Subcutaneous abdominal adipose tissue (tissue), 5 donors: ENCODE results near the gene UQCRFS1.

Experiments
- H3K27ac ChIP-seq: one replicate; pipeline ENCODE4 v1.7.0; 2013; ENCODE audit warnings: low read depth, mild to moderate bottlenecking, inconsistent platforms, low read length, moderate library complexity
- H3K27me3 ChIP-seq, 5 donors: one replicate each; pipeline ENCODE4 v1.7.0; 2013; ENCODE audit warnings: low read length in 5 of 5, inconsistent platforms in 1 of 5; ENCODE audit not compliant: control insufficient read depth in 5 of 5, insufficient read depth in 4 of 5
- H3K36me3 ChIP-seq, 5 donors: one replicate each; pipeline ENCODE4 v1.7.0; 2013; ENCODE audit warnings: low read length in 5 of 5; ENCODE audit not compliant: control insufficient read depth in 5 of 5, insufficient read depth in 5 of 5
- H3K4me1 ChIP-seq, 5 donors: one replicate each; pipeline ENCODE4 v1.7.0; 2013; ENCODE audit warnings: low read length in 5 of 5, mild to moderate bottlenecking in 3 of 5, moderate library complexity in 1 of 5; ENCODE audit not compliant: control insufficient read depth in 5 of 5, insufficient read depth in 5 of 5
- H3K4me3 ChIP-seq, 5 donors: one replicate each; pipeline ENCODE4 v1.7.0; 2013; ENCODE audit warnings: low read length in 5 of 5, low read depth in 1 of 5
- H3K9ac ChIP-seq, 5 donors: one replicate each; pipeline ENCODE4 v1.7.0; 2013; ENCODE audit warnings: low read length in 5 of 5, mild to moderate bottlenecking in 4 of 5, moderate library complexity in 3 of 5
- H3K9me3 ChIP-seq, 5 donors: one replicate each; pipeline ENCODE4 v1.7.0; 2013; ENCODE audit warnings: low read length in 5 of 5; ENCODE audit not compliant: control insufficient read depth in 5 of 5
- donor health status: healthy.
- donor health status: healthy.
- donor health status: healthy.
- donor health status: healthy.
- donor health status: healthy.

The UQCRFS1 gene

GRCh38 chr19:29202281-29202680, 10.7 kb downstream of the UQCRFS1 start:
- H3K4me1 ChIP-seq, result peaks cover 0 to 20% (median 7%) of the 10 kb centered on the region in 5 donors
- H3K9me3 ChIP-seq, result no peaks in the 10 kb centered on the region
- H3K27ac ChIP-seq, result no peak overlapping the region
- no peak overlapping the region for H3K9ac ChIP-seq
- H3K27me3 ChIP-seq, result no peaks in the 10 kb centered on the region
- peaks cover 10 to 15% (median 15%) of the 10 kb centered on the region in 5 donors for H3K36me3 ChIP-seq
- H3K4me3 ChIP-seq, result no peak overlapping the region

GRCh38 chr19:29201855-29202254, 11.1 kb downstream of the UQCRFS1 start:
- Histone ChIP-seq H3K27ac (no peak overlapping the region), H3K36me3 (peaks cover 8 to 13% (median 12%) of the 10 kb centered on the region in 5 donors), H3K4me3 (no peak overlapping the region), H3K9ac (no peak overlapping the region), H3K4me1 (peaks cover 0 to 20% (median 7%) of the 10 kb centered on the region in 5 donors), H3K9me3 (no peaks in the 10 kb centered on the region), H3K27me3 (no peaks in the 10 kb centered on the region)

- H3K9me3 ChIP-seq, result no peaks in the 10 kb centered on the region
- H3K27me3 ChIP-seq, result peaks cover 0 to 2% (median 0%) of the 10 kb centered on the region in 5 donors
- H3K4me3 ChIP-seq, result no peak overlapping the region
- H3K27ac ChIP-seq, result no peak overlapping the region
- H3K36me3 ChIP-seq, result no peaks in the 10 kb centered on the region
- H3K4me1 ChIP-seq, result peaks cover 0 to 3% (median 0%) of the 10 kb centered on the region in 5 donors
- H3K9ac ChIP-seq, result no peak overlapping the region
Measured at GRCh38 chr19:29194658-29195057, 18.3 kb downstream of the UQCRFS1 start.

- H3K4me3 ChIP-seq, result no peak overlapping the region
- no peak overlapping the region for H3K27ac ChIP-seq
- H3K27me3 ChIP-seq, result peaks cover 0 to 5% (median 0%) of the 10 kb centered on the region in 5 donors
- no peak overlapping the region for H3K9ac ChIP-seq
- H3K9me3 ChIP-seq, result no peaks in the 10 kb centered on the region
- peaks cover 0 to 10% (median 9%) of the 10 kb centered on the region in 5 donors for H3K4me1 ChIP-seq
- no peaks in the 10 kb centered on the region for H3K36me3 ChIP-seq
Measured at GRCh38 chr19:29193155-29193554, 19.8 kb downstream of the UQCRFS1 start.

GRCh38 chr19:29191005-29191404, 21.9 kb downstream of the UQCRFS1 start:
- H3K9me3 ChIP-seq, result no peaks in the 10 kb centered on the region
- peaks cover 0 to 7% (median 0%) of the 10 kb centered on the region in 5 donors for H3K27me3 ChIP-seq
- H3K4me3 ChIP-seq, result no peak overlapping the region
- peaks cover 0 to 13% (median 10%) of the 10 kb centered on the region in 5 donors for H3K4me1 ChIP-seq
- H3K27ac ChIP-seq, result no peak overlapping the region
- no peak overlapping the region for H3K9ac ChIP-seq
- H3K36me3 ChIP-seq, result no peaks in the 10 kb centered on the region

- H3K9me3 ChIP-seq, result no peaks in the 10 kb centered on the region
- no peak overlapping the region for H3K4me3 ChIP-seq
- H3K4me1 ChIP-seq, result peaks cover 0 to 13% (median 10%) of the 10 kb centered on the region in 5 donors
- no peaks in the 10 kb centered on the region for H3K36me3 ChIP-seq
- no peak overlapping the region for H3K9ac ChIP-seq
- H3K27ac ChIP-seq, result no peak overlapping the region
- H3K27me3 ChIP-seq, result peaks cover 0 to 7% (median 3%) of the 10 kb centered on the region in 5 donors
Measured at GRCh38 chr19:29189033-29189360, 24.0 kb downstream of the UQCRFS1 start.

- Histone ChIP-seq H3K27ac (no peak overlapping the region), H3K36me3 (no peaks in the 10 kb centered on the region), H3K4me1 (peaks cover 0 to 13% (median 10%) of the 10 kb centered on the region in 5 donors), H3K9ac (no peak overlapping the region), H3K27me3 (peaks cover 0 to 7% (median 3%) of the 10 kb centered on the region in 5 donors), H3K4me3 (no peak overlapping the region), H3K9me3 (no peaks in the 10 kb centered on the region)
Measured at GRCh38 chr19:29188289-29189032, 24.5 kb downstream of the UQCRFS1 start.

GRCh38 chr19:29187676-29188075, 25.3 kb downstream of the UQCRFS1 start:
- Histone ChIP-seq H3K27me3 (peaks cover 0 to 7% (median 3%) of the 10 kb centered on the region in 5 donors), H3K9me3 (no peaks in the 10 kb centered on the region), H3K36me3 (no peaks in the 10 kb centered on the region), H3K4me3 (no peak overlapping the region), H3K4me1 (peaks cover 0 to 13% (median 10%) of the 10 kb centered on the region in 5 donors), H3K9ac (no peak overlapping the region), H3K27ac (no peak overlapping the region)

- no peaks in the 10 kb centered on the region for H3K9me3 ChIP-seq
- H3K9ac ChIP-seq, result no peak overlapping the region
- peaks cover 0 to 13% (median 10%) of the 10 kb centered on the region in 5 donors for H3K4me1 ChIP-seq
- H3K27ac ChIP-seq, result no peak overlapping the region
- no peaks in the 10 kb centered on the region for H3K36me3 ChIP-seq
- peaks cover 0 to 7% (median 3%) of the 10 kb centered on the region in 5 donors for H3K27me3 ChIP-seq
- no peak overlapping the region for H3K4me3 ChIP-seq
Measured at GRCh38 chr19:29185427-29185826, 27.5 kb downstream of the UQCRFS1 start.

- Histone ChIP-seq H3K27ac (no peak overlapping the region), H3K27me3 (no peaks in the 10 kb centered on the region), H3K9me3 (peaks cover 10 to 35% (median 21%) of the 10 kb centered on the region in 5 donors), H3K4me1 (no peaks in the 10 kb centered on the region), H3K4me3 (no peak overlapping the region), H3K36me3 (no peaks in the 10 kb centered on the region), H3K9ac (no peak overlapping the region)
Measured at GRCh38 chr19:29176981-29177754, 35.8 kb downstream of the UQCRFS1 start.
